Mesenchymal stem cell (in vitro differentiated cells and primary cell): Measurements from ENCODE around the gene MUC5B.
"Not testable (repeated sequence)": the region's sequence is repeated elsewhere in the genome, so short reads cannot be mapped to it uniquely, and the experiment has no call there.

Experiments used
- DNase-seq: peaks from one replicate; pipeline ENCODE4 v3.0.0-alpha.2; 2013
- H2AFZ ChIP-seq: one replicate; pipeline ENCODE4 v1.6.1; 2013; ENCODE audit warnings: low read depth, mild to moderate bottlenecking, control low read depth, inconsistent platforms, low read length, moderate library complexity
- H2AK5ac ChIP-seq: 2 replicates; pipeline ENCODE4 v1.6.1; 2013; ENCODE audit warnings: low read length, moderate library complexity, mild to moderate bottlenecking, inconsistent platforms; ENCODE audit not compliant: severe bottlenecking
- H2BK120ac ChIP-seq: one replicate; pipeline ENCODE4 v1.6.1; 2013; ENCODE audit warnings: low read depth, mild to moderate bottlenecking, inconsistent platforms, low read length, moderate library complexity
- H2BK12ac ChIP-seq, 2 experiments: one replicate each; pipeline ENCODE4 v1.6.1; 2013; ENCODE audit warnings: inconsistent platforms in 2 of 2, low read length in 2 of 2, mild to moderate bottlenecking in 2 of 2, moderate library complexity in 2 of 2, control low read depth in 1 of 2
- H2BK15ac ChIP-seq: one replicate; pipeline ENCODE4 v1.6.1; 2013; ENCODE audit warnings: mild to moderate bottlenecking, low read depth, inconsistent platforms; ENCODE audit not compliant: poor library complexity, severe bottlenecking
- H2BK5ac ChIP-seq: 2 replicates; pipeline ENCODE4 v1.6.1; 2013; ENCODE audit warnings: low read depth, mild to moderate bottlenecking, low read length, control low read depth, inconsistent platforms; ENCODE audit not compliant: poor library complexity, severe bottlenecking
- H3K14ac ChIP-seq, 2 experiments: one replicate each; pipeline ENCODE4 v1.6.1; 2013; ENCODE audit warnings: inconsistent platforms in 2 of 2, low read length in 2 of 2, control low read depth in 1 of 2, mild to moderate bottlenecking in 1 of 2, moderate library complexity in 1 of 2
- H3K18ac ChIP-seq, 2 experiments: one replicate each; pipeline ENCODE4 v1.6.1; 2013; ENCODE audit warnings: inconsistent platforms in 2 of 2, low read length in 2 of 2, control low read depth in 1 of 2, low read depth in 1 of 2, mild to moderate bottlenecking in 1 of 2
- H3K23ac ChIP-seq, 2 experiments: one replicate each; pipeline ENCODE4 v1.6.1; 2013; ENCODE audit warnings: inconsistent platforms in 2 of 2, low read length in 2 of 2, mild to moderate bottlenecking in 2 of 2, moderate library complexity in 2 of 2, control low read depth in 1 of 2
- H3K27ac ChIP-seq: 2 replicates; pipeline ENCODE4 v1.5.1; 2013; ENCODE audit warnings: mild to moderate bottlenecking, moderate library complexity, low read length, control low read depth, inconsistent platforms; ENCODE audit not compliant: poor library complexity, severe bottlenecking
- H3K27me3 ChIP-seq, 2 experiments: 2 replicates each; pipeline versions ENCODE4 v1.6.1 to v1.7.0; 2013; ENCODE audit warnings: low read length in 2 of 2, mild to moderate bottlenecking in 2 of 2, moderate library complexity in 2 of 2, control low read depth in 1 of 2, inconsistent platforms in 1 of 2; ENCODE audit not compliant: control insufficient read depth in 1 of 2, insufficient read depth in 1 of 2
- H3K36me3 ChIP-seq, 2 experiments: 2 replicates each; pipeline versions ENCODE4 v1.6.1 to v1.7.0; 2013; ENCODE audit warnings: low read length in 2 of 2, control low read depth in 1 of 2, inconsistent platforms in 1 of 2, low read depth in 1 of 2, mild to moderate bottlenecking in 1 of 2; ENCODE audit not compliant: insufficient read depth in 2 of 2, control insufficient read depth in 1 of 2
- H3K4ac ChIP-seq, 2 experiments: one replicate each; pipeline ENCODE4 v1.6.1; 2013; ENCODE audit warnings: inconsistent platforms in 2 of 2, low read length in 2 of 2, mild to moderate bottlenecking in 2 of 2, moderate library complexity in 2 of 2, control low read depth in 1 of 2, low read depth in 1 of 2
- H3K4me1 ChIP-seq: 2 replicates; pipeline ENCODE4 v1.6.1; 2013; ENCODE audit warnings: low read depth, low read length, control low read depth; ENCODE audit not compliant: control insufficient read depth, insufficient read depth
- H3K4me2 ChIP-seq: 2 replicates; pipeline ENCODE4 v1.6.1; 2013; ENCODE audit warnings: low read length, mild to moderate bottlenecking, inconsistent platforms; ENCODE audit not compliant: poor library complexity, severe bottlenecking
- H3K4me3 ChIP-seq, 2 experiments: 2 replicates each; pipeline versions ENCODE4 v1.5.1 to v1.7.0; 2013; ENCODE audit warnings: low read length in 2 of 2, mild to moderate bottlenecking in 2 of 2, control low read depth in 1 of 2, low read depth in 1 of 2; ENCODE audit not compliant: insufficient read depth in 1 of 2
- H3K79me1 ChIP-seq: replicated peaks from 2 replicates; pipeline ENCODE4 v1.6.1; 2013; ENCODE audit warnings: mild to moderate bottlenecking, control low read depth, low read length, inconsistent platforms; ENCODE audit not compliant: poor library complexity, severe bottlenecking
- H3K9ac ChIP-seq: 2 replicates; pipeline ENCODE4 v1.7.0; 2013; ENCODE audit warnings: mild to moderate bottlenecking, low read length, moderate library complexity
- H3K9me3 ChIP-seq: 2 replicates; pipeline ENCODE4 v1.7.0; 2013; ENCODE audit warnings: mild to moderate bottlenecking, low read length; ENCODE audit not compliant: control insufficient read depth
- H4K8ac ChIP-seq: one replicate; pipeline ENCODE4 v1.6.1; 2013; ENCODE audit warnings: inconsistent platforms, mild to moderate bottlenecking, low read length, moderate library complexity
- H4K91ac ChIP-seq: one replicate; pipeline ENCODE4 v1.6.1; 2013; ENCODE audit warnings: mild to moderate bottlenecking, low read length, inconsistent platforms
- WGBS: methylation state at CpG from one replicate; pipeline ENCODE4 v1.1.7; 2013; ENCODE audit warnings: mixed read lengths; 5-methylcytosine and 5-hydroxymethylcytosine counted together

Gene MUC5B

DNA sequence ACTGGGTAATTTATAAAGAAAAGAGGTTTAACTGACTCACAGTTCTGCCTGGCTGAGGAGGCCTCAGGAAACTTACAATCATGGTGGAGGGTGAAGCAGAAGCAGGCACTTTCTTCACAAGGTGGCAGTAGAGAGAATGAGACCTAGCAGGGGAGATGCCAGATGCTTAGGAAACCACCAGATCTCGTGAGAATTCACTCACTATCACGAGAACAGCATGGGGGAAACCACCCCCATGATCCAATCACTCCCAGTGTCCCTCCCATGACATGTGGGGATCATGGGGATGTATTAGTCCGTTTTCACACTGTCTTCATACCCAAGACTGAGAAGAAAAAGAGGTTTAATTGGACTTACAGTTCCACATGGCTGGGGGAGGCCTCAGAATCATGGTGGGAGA lies 41.6 kb downstream of the MUC5B start:
- 33% methylated on average over 2 of the region's 3 CpGs for WGBS

GRCh38 chr11:1265480-1265879 lies 42.6 kb downstream of the MUC5B start:
- not testable (repeated sequence) for DNase-seq, H4K8ac ChIP-seq, H2BK5ac ChIP-seq, H2BK15ac ChIP-seq, H2BK12ac ChIP-seq, H2AFZ ChIP-seq, H3K9ac ChIP-seq, H3K27ac ChIP-seq, H3K18ac ChIP-seq, H2AK5ac ChIP-seq, H3K14ac ChIP-seq, H3K79me1 ChIP-seq, H3K4me3 ChIP-seq, H3K27me3 ChIP-seq, H2BK120ac ChIP-seq, H3K4me2 ChIP-seq, H3K4me1 ChIP-seq, H3K23ac ChIP-seq, H3K4ac ChIP-seq, H3K9me3 ChIP-seq, H4K91ac ChIP-seq, H3K36me3 ChIP-seq
- WGBS: 93% methylated on average over 4 of the region's 4 CpGs

More for the DNA sequence above, 41.6 kb downstream of the MUC5B start:
- H3K4me2 ChIP-seq, H3K27ac ChIP-seq, H3K36me3 ChIP-seq, H3K14ac ChIP-seq, H3K18ac ChIP-seq, H3K4me3 ChIP-seq, H2BK120ac ChIP-seq, H2BK5ac ChIP-seq, H2AK5ac ChIP-seq, H2AFZ ChIP-seq, H2BK12ac ChIP-seq, H4K8ac ChIP-seq, H3K9me3 ChIP-seq, H3K79me1 ChIP-seq, H3K4ac ChIP-seq, H3K27me3 ChIP-seq, H3K4me1 ChIP-seq, H3K23ac ChIP-seq, H4K91ac ChIP-seq, H2BK15ac ChIP-seq: not testable (repeated sequence)
- peak overlapping the region; percentile 29 for H3K9ac ChIP-seq
- peak; percentile 78 for DNase-seq

DNA sequence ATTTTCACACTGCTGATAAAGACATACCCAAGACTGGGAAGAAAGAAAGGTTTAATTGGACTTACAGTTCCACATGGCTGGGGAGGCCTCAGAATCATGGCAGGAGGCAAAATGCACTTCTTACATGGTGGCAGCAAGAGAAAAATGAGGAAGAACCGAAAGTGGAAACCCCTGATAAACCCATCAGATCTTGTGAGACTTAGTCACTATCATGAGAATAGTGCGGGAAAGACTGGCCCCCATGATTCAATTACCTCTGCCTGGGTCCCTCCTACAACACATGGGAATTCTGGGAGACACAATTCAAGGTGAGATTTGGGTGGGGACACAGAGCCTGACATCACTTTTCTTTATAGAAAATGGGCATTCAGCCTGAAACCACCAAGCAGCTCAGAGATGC lies 44.1 kb downstream of the MUC5B start:
- H3K4me3 ChIP-seq, H2BK12ac ChIP-seq, H3K23ac ChIP-seq, H2BK5ac ChIP-seq, H3K18ac ChIP-seq, H2BK120ac ChIP-seq, H3K14ac ChIP-seq, H3K79me1 ChIP-seq, H4K8ac ChIP-seq, H3K4ac ChIP-seq, H3K9me3 ChIP-seq, H3K27me3 ChIP-seq, H2BK15ac ChIP-seq, H3K9ac ChIP-seq, DNase-seq, H3K4me2 ChIP-seq, H4K91ac ChIP-seq, H2AFZ ChIP-seq, H2AK5ac ChIP-seq, H3K36me3 ChIP-seq, H3K27ac ChIP-seq: not testable (repeated sequence)
- H3K4me1 ChIP-seq: peaks cover 23% of the 10 kb centered on the region
- WGBS: 89% methylated on average over 2 of the region's 2 CpGs

DNA sequence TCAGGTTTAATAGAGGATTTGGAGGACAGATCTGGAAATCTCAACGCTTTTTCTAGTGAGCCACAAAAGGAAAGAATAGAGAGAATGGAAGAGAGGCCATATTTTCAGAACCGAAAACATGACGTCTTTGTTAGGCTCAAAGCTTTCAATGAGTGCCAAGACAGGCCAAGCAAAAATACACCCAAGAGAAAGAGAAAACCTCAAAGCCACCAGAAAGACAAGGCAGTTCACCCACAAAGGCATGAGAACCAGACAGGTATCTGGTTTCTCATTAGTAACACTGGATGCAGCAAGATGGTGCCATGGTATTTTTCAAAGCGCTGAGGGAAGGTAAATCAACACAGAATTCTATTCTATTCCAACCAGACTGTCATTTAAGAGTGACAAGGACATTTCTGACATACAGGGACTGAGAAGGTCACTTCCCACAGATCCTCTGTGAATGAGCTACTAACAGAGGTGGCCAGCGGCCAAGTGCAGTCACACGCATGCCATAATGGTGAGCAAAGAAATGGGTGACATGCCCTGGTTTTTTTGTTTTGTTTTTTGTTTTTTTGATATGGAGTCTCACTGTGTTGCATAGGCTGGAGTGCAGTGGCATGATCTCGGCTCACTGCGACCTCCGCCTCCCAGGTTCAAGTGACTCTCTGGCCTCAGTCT lies 44.7 kb downstream of the MUC5B start:
- 89% methylated on average over 9 of the region's 9 CpGs for WGBS

More for the DNA sequence above, 44.7 kb downstream of the MUC5B start:
- Histone ChIP-seq H3K79me1 (peaks cover 6% of the 10 kb centered on the region), H2AK5ac (no peak overlapping the region), H3K36me3 (peaks cover 0 to 10% of the 10 kb centered on the region in 2 experiments), H2BK120ac (no peak overlapping the region), H3K14ac (no peak overlapping the region), H4K91ac (no peak overlapping the region), H3K9ac (no peak overlapping the region), H2BK5ac (no peak overlapping the region), H3K9me3 (no peaks in the 10 kb centered on the region), H3K4me1 (peaks cover 25% of the 10 kb centered on the region), H4K8ac (no peak overlapping the region), H3K27ac (no peak overlapping the region), H3K4me2 (no peak overlapping the region), H2BK12ac (no peak overlapping the region), H3K27me3 (no peaks in the 10 kb centered on the region), H2AFZ (no peak overlapping the region), H2BK15ac (no peak overlapping the region), H3K18ac (no peak overlapping the region), H3K4ac (no peak overlapping the region), H3K4me3 (no peak overlapping the region), H3K23ac (no peak overlapping the region)
- DNase-seq: no peak
